SK-N-MC (cell line): ENCODE results near the gene NOX4.
"Not testable (repeated sequence)": the region's sequence is repeated elsewhere in the genome, so short reads cannot be mapped to it uniquely, and the experiment has no call there.

Source experiments
- DNase-seq: peaks from one replicate; pipeline ENCODE4 v3.0.0-alpha.2; 2011; ENCODE audit warnings: low read depth, low spot score
- H3K27ac ChIP-seq: fragments of 200-600 bp; sonication (generic); 2 replicates; pipeline ENCODE4 v1.5.1; 2016; ENCODE audit warnings: mixed run types
- H3K36me3 ChIP-seq: fragments of 200-600 bp; sonication (generic); 2 replicates; pipeline ENCODE4 v1.6.1; 2017; ENCODE audit warnings: antibody characterized with exemption, low read length, mixed read lengths; ENCODE audit not compliant: insufficient read depth
- H3K4me3 ChIP-seq: fragments of 200-600 bp; sonication (generic); 2 replicates; pipeline ENCODE4 v1.5.1; 2016
- H3K9ac ChIP-seq: fragments of 200-600 bp; sonication (generic); 2 replicates; pipeline ENCODE4 v1.8.0; 2017; ENCODE audit warnings: mixed run types, mixed read lengths; ENCODE audit not compliant: insufficient read length
- H3K9me3 ChIP-seq: fragments of 200-600 bp; sonication (generic); 2 replicates; pipeline ENCODE4 v1.6.1; 2017; ENCODE audit warnings: low read depth, mild to moderate bottlenecking, antibody characterized with exemption, low read length, moderate library complexity, mixed read lengths
- EZH2 ChIP-seq: fragments of 200-600 bp; sonication (generic); IDR thresholded peaks from one replicate; pipeline ENCODE4 v1.6.1; 2017; ENCODE audit warnings: antibody characterized with exemption
- FOXP2 ChIP-seq: optimal IDR thresholded peaks from 2 replicates; pipeline ENCODE3; 2011; ENCODE audit warnings: mild to moderate bottlenecking, moderate library complexity; ENCODE audit not compliant: insufficient read depth; ENCODE audit errors: extremely low read length, control extremely low read depth
- POLR2AphosphoS5 ChIP-seq: IDR thresholded peaks from 2 replicates; pipeline ENCODE4 v1.6.1; 2012; ENCODE audit warnings: mild to moderate bottlenecking, low read depth, low read length, borderline replicate concordance

The NOX4 gene

GRCh38 chr11:89452780-89453179 lies 38.4 kb downstream of the NOX4 start:
- Histone ChIP-seq H3K27ac (no peak overlapping the region), H3K36me3 (no peaks in the 10 kb centered on the region), H3K9ac (no peak overlapping the region), H3K4me3 (no peak overlapping the region), H3K9me3 (no peaks in the 10 kb centered on the region)
- TF ChIP-seq FOXP2, result no peak
- no peak for TF ChIP-seq POLR2AphosphoS5
- TF ChIP-seq EZH2, result no peak
- no peak for DNase-seq

- no peak overlapping the region for H3K4me3 ChIP-seq
- TF ChIP-seq FOXP2 (no peak), EZH2 (no peak), POLR2AphosphoS5 (no peak)
- no peaks in the 10 kb centered on the region for H3K36me3 ChIP-seq
- H3K27ac ChIP-seq, result no peak overlapping the region
- no peak for DNase-seq
- H3K9me3 ChIP-seq, result no peaks in the 10 kb centered on the region
- H3K9ac ChIP-seq, result no peak overlapping the region
Measured at GRCh38 chr11:89447845-89448244, 43.3 kb downstream of the NOX4 start.

GRCh38 chr11:89443361-89444322 lies 47.5 kb downstream of the NOX4 start:
- Histone ChIP-seq H3K4me3 (no peak overlapping the region), H3K9ac (no peak overlapping the region), H3K27ac (no peak overlapping the region), H3K9me3 (no peaks in the 10 kb centered on the region), H3K36me3 (no peaks in the 10 kb centered on the region)
- TF ChIP-seq FOXP2, result no peak
- TF ChIP-seq POLR2AphosphoS5, result no peak
- no peak for TF ChIP-seq EZH2
- no peak for DNase-seq

GRCh38 chr11:89442801-89443200 lies 48.4 kb downstream of the NOX4 start:
- no peak overlapping the region for H3K4me3 ChIP-seq
- H3K27ac ChIP-seq, result no peak overlapping the region
- DNase-seq, result no peak
- TF ChIP-seq EZH2, result no peak
- no peak for TF ChIP-seq POLR2AphosphoS5
- no peak for TF ChIP-seq FOXP2
- no peaks in the 10 kb centered on the region for H3K36me3 ChIP-seq
- H3K9ac ChIP-seq, result no peak overlapping the region
- no peaks in the 10 kb centered on the region for H3K9me3 ChIP-seq

- no peak overlapping the region for H3K9ac ChIP-seq
- no peak for DNase-seq
- H3K27ac ChIP-seq, result no peak overlapping the region
- TF ChIP-seq FOXP2 (no peak), EZH2 (no peak), POLR2AphosphoS5 (no peak)
- H3K4me3 ChIP-seq, result no peak overlapping the region
- no peaks in the 10 kb centered on the region for H3K9me3 ChIP-seq
- no peaks in the 10 kb centered on the region for H3K36me3 ChIP-seq
Measured at GRCh38 chr11:89441606-89442005, 49.6 kb downstream of the NOX4 start.

- H3K9ac ChIP-seq, result no peak overlapping the region
- no peaks in the 10 kb centered on the region for H3K36me3 ChIP-seq
- H3K9me3 ChIP-seq, result no peaks in the 10 kb centered on the region
- H3K4me3 ChIP-seq, result no peak overlapping the region
- H3K27ac ChIP-seq, result no peak overlapping the region
- TF ChIP-seq POLR2AphosphoS5 (no peak), FOXP2 (no peak), EZH2 (no peak)
- no peak for DNase-seq
Measured at GRCh38 chr11:89437317-89437716, 53.9 kb downstream of the NOX4 start.

- Histone ChIP-seq H3K36me3 (no peaks in the 10 kb centered on the region), H3K4me3 (0 out of 2 replicates have a peak overlapping the region, but pooled peaks have one; percentile 43), H3K27ac (no peak overlapping the region), H3K9me3 (no peaks in the 10 kb centered on the region), H3K9ac (no peak overlapping the region)
- no peak for TF ChIP-seq POLR2AphosphoS5
- no peak for TF ChIP-seq FOXP2
- TF ChIP-seq EZH2, result no peak
- DNase-seq, result peak; percentile 68
Measured at GRCh38 chr11:89436071-89436470, 55.1 kb downstream of the NOX4 start.

- Histone ChIP-seq H3K27ac (no peak overlapping the region), H3K4me3 (no peak overlapping the region), H3K36me3 (no peaks in the 10 kb centered on the region), H3K9me3 (no peaks in the 10 kb centered on the region), H3K9ac (no peak overlapping the region)
- DNase-seq, result no peak
- TF ChIP-seq FOXP2 (no peak), POLR2AphosphoS5 (no peak), EZH2 (no peak)
Measured at GRCh38 chr11:89433278-89433677, 57.9 kb downstream of the NOX4 start.

- not testable (repeated sequence) for DNase-seq, H3K9ac ChIP-seq, H3K27ac ChIP-seq, H3K36me3 ChIP-seq, H3K4me3 ChIP-seq, H3K9me3 ChIP-seq
Measured at GRCh38 chr11:89432182-89432581, 59.0 kb downstream of the NOX4 start.

GRCh38 chr11:89426501-89426900 lies 64.7 kb downstream of the NOX4 start:
- not testable (repeated sequence) for DNase-seq, H3K9me3 ChIP-seq, H3K4me3 ChIP-seq, H3K36me3 ChIP-seq, H3K27ac ChIP-seq, H3K9ac ChIP-seq
